DND-41 (cell line): ENCODE data around the gene STARD8.
"Not testable (repeated sequence)": the region's sequence is repeated elsewhere in the genome, so short reads cannot be mapped to it uniquely, and the experiment has no call there.

Experiments
- EZH2 ChIP-seq: IDR thresholded peaks from 3 replicates; pipeline ENCODE4 v1.6.1; 2012; ENCODE audit warnings: borderline replicate concordance, low read depth, mild to moderate bottlenecking, moderate library complexity, low read length, inconsistent platforms; ENCODE audit not compliant: severe bottlenecking
- TF ChIP-seq, protein P1 (sequence below): IDR thresholded peaks from 2 replicates; pipeline ENCODE4 v1.5.1; 2012; ENCODE audit warnings: borderline replicate concordance, low read length, moderate library complexity, mild to moderate bottlenecking; ENCODE audit not compliant: poor library complexity, severe bottlenecking; ENCODE audit errors: extremely low read depth

DNA sequence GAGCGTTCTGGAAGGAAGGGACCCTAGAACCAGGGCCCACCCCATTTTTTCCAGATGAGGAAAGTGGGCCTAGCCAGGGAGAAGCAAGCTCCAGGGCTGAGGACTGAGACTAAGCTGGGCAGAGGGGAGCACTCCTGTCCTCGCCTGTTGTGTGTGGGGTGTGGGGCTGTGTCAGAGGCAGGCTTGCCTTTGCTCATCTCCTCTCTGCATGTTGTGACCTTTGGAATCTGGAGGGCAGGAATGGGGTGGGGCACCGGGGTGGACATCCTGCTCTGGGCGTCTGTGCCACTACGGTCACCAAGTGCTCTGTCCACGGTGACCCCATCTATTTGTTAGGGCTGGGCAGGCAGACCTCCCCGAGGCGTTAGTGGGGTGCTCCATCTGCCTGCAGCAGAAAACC, 41.5 kb downstream of the STARD8 start:
- TF ChIP-seq, protein P1, sequence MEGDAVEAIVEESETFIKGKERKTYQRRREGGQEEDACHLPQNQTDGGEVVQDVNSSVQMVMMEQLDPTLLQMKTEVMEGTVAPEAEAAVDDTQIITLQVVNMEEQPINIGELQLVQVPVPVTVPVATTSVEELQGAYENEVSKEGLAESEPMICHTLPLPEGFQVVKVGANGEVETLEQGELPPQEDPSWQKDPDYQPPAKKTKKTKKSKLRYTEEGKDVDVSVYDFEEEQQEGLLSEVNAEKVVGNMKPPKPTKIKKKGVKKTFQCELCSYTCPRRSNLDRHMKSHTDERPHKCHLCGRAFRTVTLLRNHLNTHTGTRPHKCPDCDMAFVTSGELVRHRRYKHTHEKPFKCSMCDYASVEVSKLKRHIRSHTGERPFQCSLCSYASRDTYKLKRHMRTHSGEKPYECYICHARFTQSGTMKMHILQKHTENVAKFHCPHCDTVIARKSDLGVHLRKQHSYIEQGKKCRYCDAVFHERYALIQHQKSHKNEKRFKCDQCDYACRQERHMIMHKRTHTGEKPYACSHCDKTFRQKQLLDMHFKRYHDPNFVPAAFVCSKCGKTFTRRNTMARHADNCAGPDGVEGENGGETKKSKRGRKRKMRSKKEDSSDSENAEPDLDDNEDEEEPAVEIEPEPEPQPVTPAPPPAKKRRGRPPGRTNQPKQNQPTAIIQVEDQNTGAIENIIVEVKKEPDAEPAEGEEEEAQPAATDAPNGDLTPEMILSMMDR, result not testable (repeated sequence)
- not testable (repeated sequence) for TF ChIP-seq EZH2
